GM12878 (cell line): ENCODE measurements around the gene ACSS1.

ENCODE experiments used
- CBX5 ChIP-seq: sonication (generic); IDR thresholded peaks from 2 replicates; pipeline ENCODE4 v1.6.1; 2016; ENCODE audit warnings: low read depth, moderate library complexity, mild to moderate bottlenecking, inconsistent platforms
- CHD2 ChIP-seq: IDR thresholded peaks from 2 replicates; pipeline ENCODE4 v1.6.1; 2011; ENCODE audit warnings: low read depth, low read length, improper control_type of control experiment, borderline replicate concordance
- CHD4 ChIP-seq: fragments of 200-600 bp; sonication (generic); IDR thresholded peaks from 2 replicates; pipeline ENCODE4 v1.6.1; 2016; ENCODE audit warnings: mild to moderate bottlenecking
- CTCF ChIP-seq, 3 experiments: IDR thresholded peaks in 2 of 3; conservative IDR thresholded peaks in 1 of 3; 2 replicates each; pipeline ENCODE4 v1.5.1; 2011; ENCODE audit warnings: low read depth in 3 of 3, low read length in 3 of 3, mild to moderate bottlenecking in 3 of 3, control low read depth in 2 of 3, moderate library complexity in 2 of 3, inconsistent platforms in 1 of 3, mixed read lengths in 1 of 3; ENCODE audit not compliant: control insufficient read depth in 2 of 3, insufficient read depth in 1 of 3; ENCODE audit errors: extremely low read depth in 1 of 3
- EZH2 ChIP-seq: IDR thresholded peaks from 2 replicates; pipeline ENCODE4 v1.6.1; 2012; ENCODE audit warnings: low read depth, mild to moderate bottlenecking, control low read depth, inconsistent platforms, low read length, borderline replicate concordance; ENCODE audit not compliant: control insufficient read depth
- JUND ChIP-seq: IDR thresholded peaks from 2 replicates; pipeline ENCODE4 v1.6.1; 2012; ENCODE audit warnings: low read depth, mild to moderate bottlenecking, low read length, improper control_type of control experiment, moderate library complexity
- KLF5 ChIP-seq: fragments of 450-650 bp; IDR thresholded peaks from 2 replicates; pipeline ENCODE4 v1.6.1; 2014; ENCODE audit warnings: mild to moderate bottlenecking; ENCODE audit not compliant: partially characterized antibody
- MAX ChIP-seq: IDR thresholded peaks from 2 replicates; pipeline ENCODE4 v1.6.1; 2012; ENCODE audit warnings: low read depth, low read length, improper control_type of control experiment
- MLLT1 ChIP-seq: fragments of 450-650 bp; IDR thresholded peaks from 2 replicates; pipeline ENCODE4 v1.6.1; 2016; ENCODE audit warnings: mild to moderate bottlenecking
- NFIC ChIP-seq: IDR thresholded peaks from 2 replicates; pipeline ENCODE4 v1.6.1; 2012; ENCODE audit warnings: low read depth, mild to moderate bottlenecking, inconsistent platforms, low read length, moderate library complexity
- POLR2A ChIP-seq: IDR thresholded peaks from 2 replicates; pipeline ENCODE4 v1.6.1; 2011; ENCODE audit warnings: low read depth, mild to moderate bottlenecking, low read length
- USF1 ChIP-seq: IDR thresholded peaks from 2 replicates; pipeline ENCODE4 v1.6.1; 2011; ENCODE audit warnings: borderline replicate concordance, low read depth, mild to moderate bottlenecking, moderate library complexity, mixed read lengths, low read length; ENCODE audit not compliant: insufficient read depth; ENCODE audit errors: extremely low read length
- ZNF274 ChIP-seq: IDR thresholded peaks from one replicate; pipeline ENCODE4 v1.8.0; 2011; ENCODE audit not compliant: insufficient read length, insufficient read depth

- TF ChIP-seq JUND (no peak), POLR2A (no peak), EZH2 (no peak), CHD4 (no peak), CTCF (IDR thresholded peaks at IDR 0.05 in 2 of 3, conservative IDR thresholded peaks at IDR 0.05 in 1 of 3; ENCODE audit: control insufficient read depth in 2 of 3, extremely low read depth in 1 of 3, insufficient read depth in 1 of 3, low read depth in 3 of 3, low read length in 3 of 3) (no peak), ZNF274 (no peak), NFIC (no peak), MAX (no peak), MLLT1 (no peak), USF1 (no peak), CHD2 (no peak), CBX5 (no peak), KLF5 (no peak)
Observed at GRCh38 chr20:25051386-25052155, 6.4 kb downstream of the ACSS1 start.
